ENCODE data around the gene SBSN. TPM values are rescaled to one million over a fixed set of nuclear protein-coding genes. Genes with fewer than 3 reads are reported as not detected.

Gene SBSN
- total RNA-seq, 1 donor from 2014 or later = not detected

- no peak for DNase-seq (ENCODE audit: low spot score)
These were observed 5.8 kb upstream of the SBSN start for GRCh38 chr19:35533822-35534392.

GRCh38 chr19:35533201-35533821 is 5.2 kb upstream of the SBSN start, which contains the start of gene GAPDHS:
TSS of gene GAPDHS (plus strand) at chr19:35533456. CDS start at chr19:35533528, 72 bp downstream.
- DNase-seq (ENCODE audit: low spot score) = no peak

- DNase-seq (ENCODE audit: low spot score) = no peak
These were observed 3.2 kb upstream of the SBSN start for GRCh38 chr19:35531291-35531690.

GRCh38 chr19:35529241-35530218 is 1.4 kb upstream of the SBSN start:
- DNase-seq (ENCODE audit: low spot score) = no peak

- no peak for DNase-seq (ENCODE audit: low spot score)
These were observed 2.2 kb downstream of the SBSN start for GRCh38 chr19:35525873-35526272.

- no peak for DNase-seq (ENCODE audit: low spot score)
These were observed 3.8 kb downstream of the SBSN start for GRCh38 chr19:35524181-35524837.

GRCh38 chr19:35522745-35523327 is 5.3 kb downstream of the SBSN start:
- DNase-seq (ENCODE audit: low spot score) = no peak

- no peak for DNase-seq (ENCODE audit: low spot score)
These were observed 6.9 kb downstream of the SBSN start for GRCh38 chr19:35521124-35521743.

- DNase-seq (ENCODE audit: low spot score) = no peak
These were observed 8.8 kb downstream of the SBSN start for GRCh38 chr19:35519291-35519690.

GRCh38 chr19:35518313-35518712 is 9.8 kb downstream of the SBSN start:
- DNase-seq (ENCODE audit: low spot score) = no peak

- DNase-seq (ENCODE audit: low spot score) = no peak
These were observed 10.8 kb downstream of the SBSN start for GRCh38 chr19:35517342-35517741.

GRCh38 chr19:35516310-35516709 is 11.8 kb downstream of the SBSN start:
- no peak for DNase-seq (ENCODE audit: low spot score)

GRCh38 chr19:35514282-35514809 is 13.8 kb downstream of the SBSN start:
- DNase-seq (ENCODE audit: low spot score) = no peak

GRCh38 chr19:35513628-35514281 is 14.4 kb downstream of the SBSN start, which contains the start of gene DMKN:
TSS of gene DMKN (minus strand) at chr19:35513649. CDS start at chr19:35513475, 174 bp downstream.
- DNase-seq (ENCODE audit: low spot score) = no peak

GRCh38 chr19:35512831-35513627 is 15.1 kb downstream of the SBSN start:
- DNase-seq (ENCODE audit: low spot score) = no peak

GRCh38 chr19:35511337-35511736 is 16.8 kb downstream of the SBSN start:
- no peak for DNase-seq (ENCODE audit: low spot score)

GRCh38 chr19:35510626-35510964 is 17.5 kb downstream of the SBSN start:
- DNase-seq (ENCODE audit: low spot score) = no peak

GRCh38 chr19:35509861-35510625 is 18.1 kb downstream of the SBSN start:
- DNase-seq (ENCODE audit: low spot score) = no peak

All from mesenteric fat pad (tissue), 1 donor.